ENCODE data around the gene ALG1. TPM values are rescaled to one million over a fixed set of nuclear protein-coding genes. Genes with fewer than 3 reads are reported as not detected.
"Not testable (repeated sequence)": the region's sequence is repeated elsewhere in the genome, so short reads cannot be mapped to it uniquely, and the experiment has no call there.

The ALG1 gene
- total RNA-seq, 2 experiments from 2014 or later, result 8.6 to 8.9 TPM

GRCh38 chr16:5069048-5069447 is 2.6 kb upstream of the ALG1 start:
- CTCF ChIA-PET, result interaction anchor here (0.6 to 1.5 kb wide), 2 partner anchors 13 to 235 kb away, joined by 4 to 5 read pairs; no protein-coding TSS in a partner anchor
- Mint-ChIP-seq H3K27me3 (ENCODE audit: low read depth) (no peaks in the 10 kb centered on the region), H3K27ac (no peak overlapping the region), H3K4me1 (ENCODE audit: low read depth) (peaks cover 27% of the 10 kb centered on the region), H3K9me3 (no peaks in the 10 kb centered on the region), H3K36me3 (ENCODE audit: low read depth) (peaks cover 2% of the 10 kb centered on the region), H3K4me3 (no peak overlapping the region)
- intact Hi-C loops (cut with micrococcal nuclease), result no loop called here
- no peak for DNase-seq

- peaks cover 4% of the 10 kb centered on the region for H3K36me3 Mint-ChIP-seq (ENCODE audit: low read depth)
- no peaks in the 10 kb centered on the region for H3K9me3 Mint-ChIP-seq
- CTCF ChIA-PET, result interaction anchor here (1.4 to 1.6 kb wide), 3 partner anchors 12 to 15 kb away, joined by 3 to 5 read pairs (median 4); no protein-coding TSS in a partner anchor
- intact Hi-C loops (cut with micrococcal nuclease), result loop anchor here (5.0 kb wide), 1 partner anchor 38 kb away; the partner anchor contains the start of gene NAGPA
- no peaks in the 10 kb centered on the region for H3K27me3 Mint-ChIP-seq (ENCODE audit: low read depth)
- no peak overlapping the region for H3K27ac Mint-ChIP-seq
- no peak overlapping the region for H3K4me3 Mint-ChIP-seq
- no peak for DNase-seq
- peaks cover 31% of the 10 kb centered on the region for H3K4me1 Mint-ChIP-seq (ENCODE audit: low read depth)
These were observed 1.8 kb upstream of the ALG1 start for GRCh38 chr16:5069854-5070253.

GRCh38 chr16:5070431-5071186 is 1.0 kb upstream of the ALG1 start:
- CTCF ChIA-PET, result interaction anchor here (0.6 to 1.6 kb wide), 4 partner anchors 12 to 22 kb away, joined by 3 to 5 read pairs (median 4); no protein-coding TSS in a partner anchor
- Mint-ChIP-seq H3K4me3 (peak overlapping the region; percentile 97), H3K27ac (peak overlapping the region; percentile 86), H3K36me3 (ENCODE audit: low read depth) (peaks cover 9% of the 10 kb centered on the region), H3K4me1 (ENCODE audit: low read depth) (peaks cover 31% of the 10 kb centered on the region), H3K27me3 (ENCODE audit: low read depth) (no peaks in the 10 kb centered on the region), H3K9me3 (no peaks in the 10 kb centered on the region)
- intact Hi-C loops (cut with micrococcal nuclease), result loop anchor here (1.0 to 5.0 kb wide), 2 partner anchors 27 to 38 kb away; partner anchors contain the start of genes EEF2KMT and NAGPA
- no peak for DNase-seq

- DNase-seq, result no peak
- Mint-ChIP-seq H3K27ac (peak overlapping the region; percentile 86), H3K9me3 (no peaks in the 10 kb centered on the region), H3K4me3 (peak overlapping the region; percentile 97), H3K27me3 (ENCODE audit: low read depth) (no peaks in the 10 kb centered on the region), H3K36me3 (ENCODE audit: low read depth) (peaks cover 12% of the 10 kb centered on the region), H3K4me1 (ENCODE audit: low read depth) (peaks cover 31% of the 10 kb centered on the region)
- intact Hi-C loops (cut with micrococcal nuclease), result loop anchor here (1.0 to 5.0 kb wide), 2 partner anchors 26 to 39 kb away; partner anchors contain the start of genes EEF2KMT and NAGPA
- CTCF ChIA-PET, result interaction anchor here (1.2 kb wide), 1 partner anchor 21 kb away, joined by 3 read pairs; no protein-coding TSS in a partner anchor
These were observed 332 bp upstream of the ALG1 start for GRCh38 chr16:5071341-5071680.

GRCh38 chr16:5072334-5073278 is 963 bp downstream of the ALG1 start:
- H3K36me3 Mint-ChIP-seq (ENCODE audit: low read depth), result peaks cover 12% of the 10 kb centered on the region
- CTCF ChIA-PET, result interaction anchor here (1.2 kb wide), 2 partner anchors 13 to 20 kb away, joined by 3 to 4 read pairs; no protein-coding TSS in a partner anchor
- H3K4me3 Mint-ChIP-seq, result peak overlapping the region; percentile 97
- no peaks in the 10 kb centered on the region for H3K9me3 Mint-ChIP-seq
- no peaks in the 10 kb centered on the region for H3K27me3 Mint-ChIP-seq (ENCODE audit: low read depth)
- no peak for DNase-seq
- peaks cover 31% of the 10 kb centered on the region for H3K4me1 Mint-ChIP-seq (ENCODE audit: low read depth)
- peak overlapping the region; percentile 86 for H3K27ac Mint-ChIP-seq
- intact Hi-C loops (cut with micrococcal nuclease), result loop anchor here (5.0 kb wide), 1 partner anchor 40 kb away; the partner anchor contains the start of gene NAGPA

GRCh38 chr16:5073279-5073629 is 1.6 kb downstream of the ALG1 start:
- H3K27ac Mint-ChIP-seq, result no peak overlapping the region
- intact Hi-C loops (cut with micrococcal nuclease), result loop anchor here (5.0 kb wide), 1 partner anchor 41 kb away; the partner anchor contains the start of gene NAGPA
- H3K9me3 Mint-ChIP-seq, result no peaks in the 10 kb centered on the region
- CTCF ChIA-PET, result no interaction called here
- H3K36me3 Mint-ChIP-seq (ENCODE audit: low read depth), result peaks cover 12% of the 10 kb centered on the region
- peak overlapping the region; percentile 97 for H3K4me3 Mint-ChIP-seq
- peaks cover 31% of the 10 kb centered on the region for H3K4me1 Mint-ChIP-seq (ENCODE audit: low read depth)
- DNase-seq, result no peak
- H3K27me3 Mint-ChIP-seq (ENCODE audit: low read depth), result no peaks in the 10 kb centered on the region

GRCh38 chr16:5073771-5074170 is 2.1 kb downstream of the ALG1 start:
- not testable (repeated sequence) for H3K27ac Mint-ChIP-seq; H3K27me3 Mint-ChIP-seq (ENCODE audit: low read depth); H3K4me3 Mint-ChIP-seq; H3K9me3 Mint-ChIP-seq; DNase-seq
- intact Hi-C loops (cut with micrococcal nuclease), result loop anchor here (5.0 kb wide), 1 partner anchor 41 kb away; the partner anchor contains the start of gene NAGPA
- CTCF ChIA-PET, result interaction anchor here (2.8 kb wide), 1 partner anchor 11 kb away, joined by 11 read pairs; no protein-coding TSS in a partner anchor
- peaks cover 12% of the 10 kb centered on the region for H3K36me3 Mint-ChIP-seq (ENCODE audit: low read depth)
- H3K4me1 Mint-ChIP-seq (ENCODE audit: low read depth), result peaks cover 31% of the 10 kb centered on the region

- H3K4me3 Mint-ChIP-seq, result no peak overlapping the region
- H3K4me1 Mint-ChIP-seq (ENCODE audit: low read depth), result peaks cover 31% of the 10 kb centered on the region
- no peaks in the 10 kb centered on the region for H3K27me3 Mint-ChIP-seq (ENCODE audit: low read depth)
- intact Hi-C loops (cut with micrococcal nuclease), result no loop called here
- no peaks in the 10 kb centered on the region for H3K9me3 Mint-ChIP-seq
- peaks cover 15% of the 10 kb centered on the region for H3K36me3 Mint-ChIP-seq (ENCODE audit: low read depth)
- CTCF ChIA-PET, result interaction anchor here (0.7 to 2.8 kb wide), 3 partner anchors 9 to 117 kb away, joined by 3 to 11 read pairs (median 3); no protein-coding TSS in a partner anchor
- no peak for DNase-seq
- H3K27ac Mint-ChIP-seq, result no peak overlapping the region
These were observed 4.0 kb downstream of the ALG1 start for GRCh38 chr16:5075637-5076036.

GRCh38 chr16:5077304-5077703 is 5.7 kb downstream of the ALG1 start:
- Mint-ChIP-seq H3K4me3 (no peak overlapping the region), H3K4me1 (ENCODE audit: low read depth) (peaks cover 17% of the 10 kb centered on the region), H3K9me3 (no peaks in the 10 kb centered on the region), H3K27ac (no peak overlapping the region), H3K27me3 (ENCODE audit: low read depth) (no peaks in the 10 kb centered on the region), H3K36me3 (ENCODE audit: low read depth) (peaks cover 12% of the 10 kb centered on the region)
- CTCF ChIA-PET, result no interaction called here
- intact Hi-C loops (cut with micrococcal nuclease), result no loop called here
- DNase-seq, result no peak

GRCh38 chr16:5078626-5079025 is 7.0 kb downstream of the ALG1 start:
- CTCF ChIA-PET, result no interaction called here
- DNase-seq, result no peak
- Mint-ChIP-seq H3K36me3 (ENCODE audit: low read depth) (peaks cover 14% of the 10 kb centered on the region), H3K4me1 (ENCODE audit: low read depth) (peaks cover 5% of the 10 kb centered on the region), H3K27ac (no peak overlapping the region), H3K9me3 (no peaks in the 10 kb centered on the region), H3K4me3 (no peak overlapping the region), H3K27me3 (ENCODE audit: low read depth) (no peaks in the 10 kb centered on the region)
- intact Hi-C loops (cut with micrococcal nuclease), result no loop called here

- DNase-seq; H3K4me3 Mint-ChIP-seq; H3K4me1 Mint-ChIP-seq (ENCODE audit: low read depth); intact Hi-C loops (cut with micrococcal nuclease); H3K9me3 Mint-ChIP-seq; H3K27me3 Mint-ChIP-seq (ENCODE audit: low read depth); H3K27ac Mint-ChIP-seq; CTCF ChIA-PET: not testable (repeated sequence)
- H3K36me3 Mint-ChIP-seq (ENCODE audit: low read depth), result peaks cover 16% of the 10 kb centered on the region
These were observed 8.8 kb downstream of the ALG1 start for GRCh38 chr16:5080461-5080860.

GRCh38 chr16:5080996-5081395 is 9.4 kb downstream of the ALG1 start:
- DNase-seq; H3K27ac Mint-ChIP-seq; H3K27me3 Mint-ChIP-seq (ENCODE audit: low read depth); intact Hi-C loops (cut with micrococcal nuclease); H3K9me3 Mint-ChIP-seq; H3K4me1 Mint-ChIP-seq (ENCODE audit: low read depth); CTCF ChIA-PET; H3K4me3 Mint-ChIP-seq: not testable (repeated sequence)
- peaks cover 12% of the 10 kb centered on the region for H3K36me3 Mint-ChIP-seq (ENCODE audit: low read depth)

Measured in activated naive CD4-positive, alpha-beta T cell treated with anti-CD3 and anti-CD28 coated beads for 36 hours (primary cell).